MCF 10A (cell line): ENCODE measurements around the gene ARMC7. TPM values are rescaled to one million over a fixed set of nuclear protein-coding genes. Genes with fewer than 3 reads are reported as not detected.

Experiments
- BruUV-seq: library from RNA; stranded (reverse); fragments of 400-500 nt; replicated peaks from 2 replicates; lab custom pipeline; 2021; lab: Mats Ljungman, UMichigan
- CTCF ChIA-PET: fragments of 300-600 bp; sonication (Branson Sonifier 250); formaldehyde crosslinking; extraction: SDS; loops from one replicate; lab custom pipeline; 2021; ENCODE audit warnings: antibody characterized with exemption, inconsistent platforms; lab: Yijun Ruan, JAX
- POLR2A ChIA-PET: fragments of 300-600, 350-650 bp; sonication (Branson Sonifier 250); formaldehyde crosslinking; extraction: SDS; loops from one replicate; lab custom pipeline; 2020; ENCODE audit warnings: antibody characterized with exemption, inconsistent platforms; lab: Yijun Ruan, JAX
- DNase-seq: peaks from one replicate; pipeline ENCODE4 v3.0.0-alpha.2; 2018; ENCODE audit not compliant: unreplicated experiment
- H3K27ac Mint-ChIP-seq: one replicate; pipeline ENCODE4 v1.8.0; 2022; ENCODE audit warnings: mild to moderate bottlenecking, low read depth, mixed read lengths; ENCODE audit not compliant: unreplicated experiment
- H3K27me3 Mint-ChIP-seq: one replicate; pipeline ENCODE4 v1.8.0; 2022; ENCODE audit warnings: mixed read lengths; ENCODE audit not compliant: insufficient read depth, unreplicated experiment
- H3K36me3 Mint-ChIP-seq: one replicate; pipeline ENCODE4 v1.8.0; 2022; ENCODE audit warnings: mild to moderate bottlenecking, moderate library complexity, mixed read lengths; ENCODE audit not compliant: insufficient read depth, unreplicated experiment
- H3K4me1 Mint-ChIP-seq: one replicate; pipeline ENCODE4 v1.8.0; 2022; ENCODE audit warnings: mixed read lengths; ENCODE audit not compliant: insufficient read depth, unreplicated experiment
- H3K4me3 Mint-ChIP-seq: one replicate; pipeline ENCODE4 v1.8.0; 2022; ENCODE audit warnings: mild to moderate bottlenecking, moderate library complexity, mixed read lengths; ENCODE audit not compliant: unreplicated experiment
- H3K9me3 Mint-ChIP-seq: one replicate; pipeline ENCODE4 v1.8.0; 2022; ENCODE audit warnings: mixed read lengths; ENCODE audit not compliant: unreplicated experiment
- intact Hi-C: fragments of 100-400 bp; cut with micrococcal nuclease; formaldehyde crosslinking; loops from 2 replicates; pipeline ENCODE4 v1.14.1; 2022
- total RNA-seq: library from RNA; stranded (reverse); gene quantifications from 2 replicates; pipeline ENCODE4 v1.2.3, GENCODE V29; 2022
- TF ChIP-seq, protein P1 (sequence below): fragments of 200-600 bp; IDR thresholded peaks from one replicate; pipeline ENCODE4 v1.8.0; 2022; ENCODE audit warnings: antibody characterized with exemption, mild to moderate bottlenecking; ENCODE audit not compliant: unreplicated experiment

ARMC7 gene
- total RNA-seq, 1 experiment from 2014 or later, result 9.3 TPM

DNA sequence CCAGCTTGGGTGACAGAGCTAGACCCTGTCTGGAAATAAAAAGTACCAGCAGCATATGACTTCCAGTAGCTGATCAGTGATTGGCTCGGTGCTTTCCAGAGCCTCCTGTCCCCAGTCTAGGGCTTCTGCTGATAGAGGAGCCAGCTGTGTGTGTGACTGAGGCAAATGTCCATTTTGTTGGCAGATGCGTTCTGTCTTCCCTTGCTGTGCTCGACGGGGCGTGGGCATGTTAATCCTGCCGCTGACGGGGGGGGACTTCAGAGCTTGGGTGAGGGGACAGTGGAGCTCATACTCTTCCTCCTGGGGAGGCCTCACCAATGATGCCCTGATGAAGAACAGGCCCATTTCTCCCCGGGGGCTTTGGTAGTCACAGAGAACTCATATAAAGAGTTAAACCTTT, 48.2 kb upstream of the ARMC7 start:
- Mint-ChIP-seq H3K27me3 (no peaks in the 10 kb centered on the region), H3K9me3 (no peaks in the 10 kb centered on the region), H3K4me1 (no peaks in the 10 kb centered on the region), H3K36me3 (peaks cover 51% of the 10 kb centered on the region), H3K27ac (no peak overlapping the region), H3K4me3 (no peak overlapping the region)
- DNase-seq, result no peak
- intact Hi-C loops, result no loop called here
- no TSS peak for BruUV-seq
- TF ChIP-seq, protein P1, sequence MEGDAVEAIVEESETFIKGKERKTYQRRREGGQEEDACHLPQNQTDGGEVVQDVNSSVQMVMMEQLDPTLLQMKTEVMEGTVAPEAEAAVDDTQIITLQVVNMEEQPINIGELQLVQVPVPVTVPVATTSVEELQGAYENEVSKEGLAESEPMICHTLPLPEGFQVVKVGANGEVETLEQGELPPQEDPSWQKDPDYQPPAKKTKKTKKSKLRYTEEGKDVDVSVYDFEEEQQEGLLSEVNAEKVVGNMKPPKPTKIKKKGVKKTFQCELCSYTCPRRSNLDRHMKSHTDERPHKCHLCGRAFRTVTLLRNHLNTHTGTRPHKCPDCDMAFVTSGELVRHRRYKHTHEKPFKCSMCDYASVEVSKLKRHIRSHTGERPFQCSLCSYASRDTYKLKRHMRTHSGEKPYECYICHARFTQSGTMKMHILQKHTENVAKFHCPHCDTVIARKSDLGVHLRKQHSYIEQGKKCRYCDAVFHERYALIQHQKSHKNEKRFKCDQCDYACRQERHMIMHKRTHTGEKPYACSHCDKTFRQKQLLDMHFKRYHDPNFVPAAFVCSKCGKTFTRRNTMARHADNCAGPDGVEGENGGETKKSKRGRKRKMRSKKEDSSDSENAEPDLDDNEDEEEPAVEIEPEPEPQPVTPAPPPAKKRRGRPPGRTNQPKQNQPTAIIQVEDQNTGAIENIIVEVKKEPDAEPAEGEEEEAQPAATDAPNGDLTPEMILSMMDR, result no peak
- ChIA-PET CTCF (interaction anchor here (0.6 to 4.9 kb wide), 10 partner anchors 8 to 140 kb away, joined by 3 to 38 read pairs (median 6); partner anchors contain the start of gene NT5C), POLR2A (interaction anchor here (0.9 to 1.5 kb wide), 3 partner anchors 48 to 140 kb away, joined by 3 to 4 read pairs (median 3); partner anchors contain the start of gene ARMC7)

DNA sequence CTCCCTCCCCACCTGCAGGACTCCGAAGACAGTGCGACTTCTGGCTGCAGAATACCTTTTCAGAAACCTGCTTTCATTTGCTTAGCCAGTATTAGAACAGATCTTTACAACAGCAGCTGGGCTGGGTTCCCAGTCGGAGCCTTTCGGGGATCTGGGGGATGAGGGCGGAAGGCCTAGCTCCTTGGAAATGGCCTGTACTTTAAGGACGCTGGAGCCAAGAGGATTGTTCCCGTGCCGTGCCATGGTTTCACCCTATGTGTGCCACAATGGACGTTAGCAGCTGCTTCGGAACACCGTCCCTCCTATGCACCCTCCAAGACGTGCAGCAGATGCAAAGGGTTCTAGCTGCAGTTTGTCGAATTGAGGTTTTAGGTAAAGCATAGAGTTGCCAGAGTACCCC, 46.6 kb upstream of the ARMC7 start:
- ChIA-PET CTCF (interaction anchor here (1.0 to 4.9 kb wide), 4 partner anchors 14 to 51 kb away, joined by 3 to 20 read pairs (median 9); no protein-coding TSS in a partner anchor), POLR2A (interaction anchor here (1.5 to 2.0 kb wide), 3 partner anchors 10 to 15 kb away, joined by 5 to 8 read pairs (median 8); no protein-coding TSS in a partner anchor)
- Mint-ChIP-seq H3K4me3 (no peak overlapping the region), H3K4me1 (no peaks in the 10 kb centered on the region), H3K9me3 (no peaks in the 10 kb centered on the region), H3K27me3 (no peaks in the 10 kb centered on the region), H3K27ac (no peak overlapping the region), H3K36me3 (peaks cover 36% of the 10 kb centered on the region)
- TF ChIP-seq, protein P1, result no peak
- intact Hi-C loops, result no loop called here
- BruUV-seq, result no TSS peak
- DNase-seq, result no peak

DNA sequence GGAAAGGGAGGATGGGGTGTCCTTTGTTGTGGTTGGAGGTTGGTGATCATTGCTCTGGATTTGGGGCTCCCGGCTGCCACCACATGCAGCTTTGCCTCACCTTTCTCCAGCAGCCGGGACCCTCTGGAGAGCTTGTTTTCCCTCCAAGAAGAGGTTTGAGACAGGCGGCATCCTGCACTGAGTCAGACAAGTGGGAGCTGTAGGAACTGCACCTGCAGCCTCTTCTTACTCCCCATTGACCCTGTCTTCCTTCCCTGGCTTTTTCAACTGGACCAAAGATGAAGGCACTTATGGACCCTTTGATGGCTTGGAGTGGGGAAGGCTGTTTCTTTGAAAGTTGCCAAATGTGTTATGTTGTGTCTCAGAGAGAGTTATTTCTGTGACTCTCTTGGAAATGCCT, 46.1 kb upstream of the ARMC7 start:
- CTCF ChIA-PET, result interaction anchor here (1.0 to 2.2 kb wide), 3 partner anchors 29 to 50 kb away, joined by 3 to 11 read pairs (median 7); no protein-coding TSS in a partner anchor
- no peak overlapping the region for H3K4me3 Mint-ChIP-seq
- no TSS peak for BruUV-seq
- no peak for DNase-seq
- H3K27me3 Mint-ChIP-seq, result no peaks in the 10 kb centered on the region
- POLR2A ChIA-PET, result interaction anchor here (1.5 to 2.0 kb wide), 3 partner anchors 10 to 15 kb away, joined by 5 to 8 read pairs (median 8); no protein-coding TSS in a partner anchor
- TF ChIP-seq, protein P1, result no peak
- intact Hi-C loops, result no loop called here
- H3K4me1 Mint-ChIP-seq, result no peaks in the 10 kb centered on the region
- no peaks in the 10 kb centered on the region for H3K9me3 Mint-ChIP-seq
- peaks cover 36% of the 10 kb centered on the region for H3K36me3 Mint-ChIP-seq
- no peak overlapping the region for H3K27ac Mint-ChIP-seq

- Mint-ChIP-seq H3K9me3 (no peaks in the 10 kb centered on the region), H3K36me3 (peaks cover 36% of the 10 kb centered on the region), H3K4me1 (no peaks in the 10 kb centered on the region), H3K27ac (no peak overlapping the region), H3K27me3 (no peaks in the 10 kb centered on the region), H3K4me3 (no peak overlapping the region)
- intact Hi-C loops, result no loop called here
- ChIA-PET POLR2A (interaction anchor here (1.5 to 2.0 kb wide), 3 partner anchors 10 to 15 kb away, joined by 5 to 8 read pairs (median 8); no protein-coding TSS in a partner anchor), CTCF (interaction anchor here (1.8 to 2.2 kb wide), 2 partner anchors 42 to 50 kb away, joined by 7 to 11 read pairs; no protein-coding TSS in a partner anchor)
- TF ChIP-seq, protein P1, result no peak
- TSS peak; percentile 18 for BruUV-seq
- no peak for DNase-seq
Observed at GRCh38 chr17:75064040-75064439, 45.7 kb upstream of the ARMC7 start.
